Peyer's patch (tissue), 4 donors: ENCODE measurements around the gene PDE4D. TPM values are rescaled to one million over a fixed set of nuclear protein-coding genes. Genes with fewer than 3 reads are reported as not detected.

Source experiments
- DNase-seq, 3 donors: peaks; one replicate each; pipeline ENCODE4 v3.0.0-alpha.2; 2017 to 2019
- H3K27ac ChIP-seq, 4 donors: fragments of 200-600 bp; sonication (generic); one replicate each; pipeline ENCODE4 v1.5.1; 2016 to 2019
- H3K27me3 ChIP-seq, 2 donors: fragments of 200-600 bp; sonication (generic); one replicate each; pipeline ENCODE4 v1.5.1; 2019
- H3K36me3 ChIP-seq, 3 donors: fragments of 200-600 bp; sonication (generic); one replicate each; pipeline ENCODE4 v1.5.1; 2016 to 2019
- H3K4me1 ChIP-seq, 4 donors: fragments of 200-600 bp; sonication (generic); one replicate each; pipeline ENCODE4 v1.5.1; 2016 to 2019
- H3K4me3 ChIP-seq, 4 donors: fragments of 200-600 bp; sonication (generic); 1 replicate in 3 of 4; 2 replicates in 1 of 4; pipeline ENCODE4 v1.5.1; 2016 to 2019; ENCODE audit warnings: mild to moderate bottlenecking in 1 of 4
- H3K9me3 ChIP-seq, 4 donors: fragments of 200-600 bp; sonication (generic); one replicate each; pipeline ENCODE4 v1.5.1; 2016 to 2019; ENCODE audit warnings: mild to moderate bottlenecking in 1 of 4
- POLR2A ChIP-seq, 2 donors: fragments of 450-650 bp; IDR thresholded peaks; one replicate each; pipeline ENCODE4 v1.5.1; 2017; ENCODE audit warnings: antibody characterized with exemption in 2 of 2, mild to moderate bottlenecking in 2 of 2, moderate library complexity in 2 of 2
- total RNA-seq, 4 donors: library from RNA; depleted of rRNA; stranded (reverse); fragments of >200 nt; gene quantifications; one replicate each; pipeline ENCODE4 v1.1.0, GENCODE V29; 2016
- TF ChIP-seq, protein P1 (sequence below), 6 experiments: fragments of 450-650 bp in 4 of 6; fragments of 200-600 bp in 2 of 6; sonication (generic) in 1 of 6; IDR thresholded peaks; one replicate each; pipeline ENCODE4 v1.5.1; 2017 to 2019; ENCODE audit warnings: antibody characterized with exemption in 6 of 6, mild to moderate bottlenecking in 3 of 6, moderate library complexity in 1 of 6

Gene PDE4D
- total RNA-seq, 4 donors from 2014 or later = 19.8 to 89.1 (median 43.9) TPM

DNA sequence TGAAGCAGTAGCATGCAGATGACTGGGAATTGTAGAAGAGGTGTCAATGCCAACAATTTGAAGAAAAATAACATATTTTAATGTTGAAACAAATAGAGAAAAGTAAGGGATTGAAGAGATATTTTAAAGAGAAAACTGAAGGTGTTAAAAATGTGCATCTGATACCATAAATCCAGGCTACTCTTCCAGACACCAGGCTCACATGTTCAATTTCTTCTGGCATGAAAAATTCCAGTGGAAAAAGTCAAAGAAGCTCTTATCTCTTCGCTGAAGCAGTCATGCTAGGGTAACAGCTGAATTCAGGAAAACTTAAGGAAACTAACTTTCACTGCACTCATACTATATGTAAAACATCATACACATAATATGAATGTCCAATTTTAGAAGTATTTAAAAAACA is 335.0 kb downstream of the PDE4D start:
- Histone ChIP-seq H3K4me3 (no peak overlapping the region), H3K9me3 (no peaks in the 10 kb centered on the region), H3K4me1 (no peaks in the 10 kb centered on the region), H3K36me3 (no peaks in the 10 kb centered on the region), H3K27me3 (no peaks in the 10 kb centered on the region), H3K27ac (no peak overlapping the region)
- TF ChIP-seq POLR2A (IDR thresholded peaks at IDR 0.05) = no peak
- TF ChIP-seq, protein P1, sequence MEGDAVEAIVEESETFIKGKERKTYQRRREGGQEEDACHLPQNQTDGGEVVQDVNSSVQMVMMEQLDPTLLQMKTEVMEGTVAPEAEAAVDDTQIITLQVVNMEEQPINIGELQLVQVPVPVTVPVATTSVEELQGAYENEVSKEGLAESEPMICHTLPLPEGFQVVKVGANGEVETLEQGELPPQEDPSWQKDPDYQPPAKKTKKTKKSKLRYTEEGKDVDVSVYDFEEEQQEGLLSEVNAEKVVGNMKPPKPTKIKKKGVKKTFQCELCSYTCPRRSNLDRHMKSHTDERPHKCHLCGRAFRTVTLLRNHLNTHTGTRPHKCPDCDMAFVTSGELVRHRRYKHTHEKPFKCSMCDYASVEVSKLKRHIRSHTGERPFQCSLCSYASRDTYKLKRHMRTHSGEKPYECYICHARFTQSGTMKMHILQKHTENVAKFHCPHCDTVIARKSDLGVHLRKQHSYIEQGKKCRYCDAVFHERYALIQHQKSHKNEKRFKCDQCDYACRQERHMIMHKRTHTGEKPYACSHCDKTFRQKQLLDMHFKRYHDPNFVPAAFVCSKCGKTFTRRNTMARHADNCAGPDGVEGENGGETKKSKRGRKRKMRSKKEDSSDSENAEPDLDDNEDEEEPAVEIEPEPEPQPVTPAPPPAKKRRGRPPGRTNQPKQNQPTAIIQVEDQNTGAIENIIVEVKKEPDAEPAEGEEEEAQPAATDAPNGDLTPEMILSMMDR (IDR thresholded peaks at IDR 0.05) = no peak
- no peak for DNase-seq

DNA sequence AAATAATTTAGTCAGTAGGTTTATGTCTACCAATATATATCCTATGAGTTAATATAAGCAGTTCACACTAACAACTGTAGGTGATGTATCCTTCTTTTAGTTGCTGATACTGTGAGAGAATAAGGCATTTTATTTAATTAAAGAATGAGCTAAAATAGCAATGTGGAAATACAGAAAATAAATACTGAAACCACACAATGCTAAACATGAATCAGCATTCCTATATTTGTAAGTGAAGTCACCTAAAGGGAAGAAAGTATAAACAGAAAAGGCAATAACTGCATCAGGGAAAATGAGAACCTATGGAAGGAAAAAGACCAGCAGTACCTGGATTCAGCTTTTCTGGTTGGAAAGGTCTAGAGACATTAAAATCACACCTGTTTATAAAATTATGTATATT is 336.0 kb downstream of the PDE4D start:
- no peaks in the 10 kb centered on the region for H3K4me1 ChIP-seq
- no peak for DNase-seq
- H3K9me3 ChIP-seq = no peaks in the 10 kb centered on the region
- no peaks in the 10 kb centered on the region for H3K27me3 ChIP-seq
- TF ChIP-seq, protein P1 (IDR thresholded peaks at IDR 0.05) = no peak
- TF ChIP-seq POLR2A (IDR thresholded peaks at IDR 0.05) = no peak
- H3K27ac ChIP-seq = no peak overlapping the region
- no peak overlapping the region for H3K4me3 ChIP-seq
- H3K36me3 ChIP-seq = no peaks in the 10 kb centered on the region

DNA sequence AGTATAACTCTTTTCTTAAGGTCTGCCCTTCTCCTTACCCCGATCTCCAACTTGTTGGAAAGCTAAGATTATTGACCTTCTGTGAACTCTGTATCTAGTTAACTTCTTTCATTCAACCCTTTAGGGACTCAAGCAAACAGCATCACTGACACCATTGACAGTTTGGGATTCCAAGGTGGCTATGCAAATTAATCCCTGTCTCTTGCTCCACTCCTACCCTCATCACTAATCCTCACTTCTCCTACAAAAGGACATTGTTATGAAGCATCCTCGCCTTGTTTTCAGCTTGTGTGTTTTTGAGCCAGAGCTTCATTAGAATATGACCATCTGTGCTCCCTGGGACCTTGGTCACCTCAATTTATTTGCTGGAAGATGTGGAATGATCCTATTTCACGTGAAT is 337.9 kb downstream of the PDE4D start:
- H3K4me1 ChIP-seq = no peaks in the 10 kb centered on the region
- DNase-seq = no peak

GRCh38 chr5:59554501-59554900 is 339.0 kb downstream of the PDE4D start:
- H3K4me1 ChIP-seq = no peaks in the 10 kb centered on the region
- H3K36me3 ChIP-seq = no peaks in the 10 kb centered on the region
- H3K27me3 ChIP-seq = no peaks in the 10 kb centered on the region
- H3K9me3 ChIP-seq = no peaks in the 10 kb centered on the region
- TF ChIP-seq, protein P1 (IDR thresholded peaks at IDR 0.05) = no peak
- TF ChIP-seq POLR2A (IDR thresholded peaks at IDR 0.05) = no peak
- no peak overlapping the region for H3K27ac ChIP-seq
- H3K4me3 ChIP-seq = no peak overlapping the region
- no peak for DNase-seq

More for the DNA sequence above, 337.9 kb downstream of the PDE4D start:
- Histone ChIP-seq H3K27ac (no peak overlapping the region), H3K9me3 (no peaks in the 10 kb centered on the region), H3K4me3 (no peak overlapping the region), H3K36me3 (no peaks in the 10 kb centered on the region), H3K27me3 (no peaks in the 10 kb centered on the region)
- no peak for TF ChIP-seq POLR2A (IDR thresholded peaks at IDR 0.05)
- TF ChIP-seq, protein P1 (IDR thresholded peaks at IDR 0.05) = no peak

DNA sequence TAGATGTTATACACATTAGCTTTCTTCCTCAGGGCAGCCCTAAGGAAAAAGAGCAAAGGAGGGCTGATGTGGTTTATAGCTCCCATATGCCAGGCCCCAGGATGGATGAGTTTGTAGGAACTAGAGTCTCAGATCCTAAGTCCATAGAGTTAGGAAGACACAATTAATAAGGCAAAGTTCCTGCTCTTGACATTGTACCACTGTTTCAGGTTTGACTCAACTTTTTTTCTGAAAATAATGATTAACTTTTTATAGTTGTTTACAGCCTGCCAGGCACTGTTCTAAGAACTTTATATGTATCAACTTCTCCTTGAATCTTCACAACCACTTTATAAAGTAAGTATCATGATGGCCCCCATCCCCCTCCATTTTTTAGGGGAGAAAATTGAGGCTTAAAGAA is 339.5 kb downstream of the PDE4D start:
- TF ChIP-seq, protein P1 (IDR thresholded peaks at IDR 0.05) = no peak
- TF ChIP-seq POLR2A (IDR thresholded peaks at IDR 0.05) = no peak
- no peak overlapping the region for H3K27ac ChIP-seq
- no peak overlapping the region for H3K4me3 ChIP-seq
- no peaks in the 10 kb centered on the region for H3K36me3 ChIP-seq
- DNase-seq = no peak
- no peaks in the 10 kb centered on the region for H3K9me3 ChIP-seq
- no peaks in the 10 kb centered on the region for H3K27me3 ChIP-seq
- no peaks in the 10 kb centered on the region for H3K4me1 ChIP-seq

DNA sequence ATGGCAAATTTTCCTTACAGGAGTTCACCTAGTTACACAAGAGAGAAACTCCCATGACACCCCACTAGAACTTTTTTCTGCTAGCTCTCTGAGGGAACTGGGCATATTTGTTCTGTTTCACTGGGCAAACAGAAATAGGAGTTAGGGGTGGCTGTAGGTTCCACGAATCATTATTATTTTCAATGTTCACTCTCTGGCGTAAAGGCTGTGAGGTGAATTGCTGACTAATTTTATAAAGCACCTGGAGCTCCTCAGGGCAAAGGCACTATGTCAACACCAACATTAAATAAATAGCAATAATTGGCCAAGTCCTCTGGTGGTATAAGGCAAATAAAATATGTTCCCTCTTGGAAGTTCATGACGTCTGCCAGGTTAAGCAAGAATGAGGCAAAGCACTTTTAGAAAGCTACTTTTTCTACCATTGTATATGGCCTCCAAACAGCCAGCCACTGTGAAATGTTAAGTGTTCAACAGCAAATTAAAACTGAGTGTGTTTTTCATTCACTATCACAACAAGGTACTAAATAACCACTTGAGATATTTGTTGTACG is 344.6 kb downstream of the PDE4D start:
- Histone ChIP-seq H3K9me3 (no peaks in the 10 kb centered on the region), H3K4me3 (no peak overlapping the region), H3K27me3 (no peaks in the 10 kb centered on the region), H3K4me1 (peaks cover 0 to 9% (median 0%) of the 10 kb centered on the region in 4 donors), H3K27ac (no peak overlapping the region), H3K36me3 (no peaks in the 10 kb centered on the region)
- TF ChIP-seq POLR2A (IDR thresholded peaks at IDR 0.05) = no peak
- TF ChIP-seq, protein P1 (IDR thresholded peaks at IDR 0.05) = no peak
- no peak for DNase-seq
